ENCODE data around the gene SH2D7. TPM values are rescaled to one million over a fixed set of nuclear protein-coding genes. Genes with fewer than 3 reads are reported as not detected.
A peak's percentile ranks its signal among the peaks of the same experiment; 100 is the strongest.

SH2D7 gene
- total and polyA plus RNA-seq, 3 donors from 2014 or later, result 1.5 to 5.0 (median 2.2) TPM

DNA sequence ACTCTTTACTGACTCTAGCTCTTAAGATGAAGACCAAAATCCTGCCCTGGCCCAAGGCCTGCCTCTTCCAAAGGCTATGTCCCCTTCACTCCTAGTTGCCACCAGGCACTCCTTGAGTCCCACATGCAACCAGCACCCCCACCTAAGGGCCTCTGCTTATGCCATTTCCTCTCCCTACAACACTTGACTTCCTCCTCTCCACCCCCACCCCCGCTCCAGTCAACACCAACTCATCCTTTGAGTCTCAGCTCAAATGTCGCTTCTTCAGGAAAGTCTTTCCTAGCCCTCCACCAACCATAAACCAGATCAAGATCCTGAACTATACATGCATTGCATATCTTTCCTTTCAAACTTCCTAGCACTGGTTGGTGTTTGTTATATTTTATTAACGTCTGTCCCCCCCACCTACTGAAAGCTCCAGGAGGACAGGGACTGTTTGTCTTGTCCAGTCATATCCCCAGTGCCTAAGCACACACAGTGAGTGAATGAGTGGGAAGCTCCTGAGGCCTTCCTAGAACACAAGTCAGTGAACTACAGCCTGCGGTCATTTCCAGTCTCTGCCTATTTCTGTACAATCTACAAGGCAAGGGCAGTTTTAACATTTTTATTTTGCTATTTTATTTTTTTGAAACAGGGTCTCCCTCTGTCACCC, 22.2 kb upstream of the SH2D7 start:
- WGBS, 2 donors, result 73 to 81% methylated on average over 4 of the region's 4 CpGs
- H3K27me3 ChIP-seq, result no peaks in the 10 kb centered on the region
- intact Hi-C loops (cut with DNase I; ENCODE audit: low total_unique reads), result no loop called here

DNA sequence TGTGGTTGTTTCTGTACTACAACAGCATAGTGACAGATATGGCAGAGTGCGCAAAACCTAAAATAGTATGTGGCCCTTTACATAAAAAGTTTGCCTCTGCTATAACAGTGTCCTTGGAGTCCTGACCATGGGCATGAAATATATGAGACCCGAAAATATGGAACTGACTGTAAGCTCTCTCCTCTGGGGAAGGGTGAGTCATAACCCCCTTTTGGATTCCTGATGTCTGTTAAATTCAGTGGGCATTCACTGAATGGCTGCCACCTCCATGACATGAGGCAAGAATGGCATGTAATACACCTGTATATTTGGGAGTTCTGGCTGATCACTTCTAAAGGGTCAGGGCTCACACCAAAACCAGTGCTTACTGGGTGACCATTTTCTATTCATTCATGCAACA, 21.0 kb upstream of the SH2D7 start:
- no peaks in the 10 kb centered on the region for H3K27me3 ChIP-seq
- no peaks in the 10 kb centered on the region for H3K9me3 ChIP-seq
- no peak overlapping the region for H3K4me3 ChIP-seq
- no peak for TF ChIP-seq POLR2A (IDR thresholded peaks at IDR 0.05)
- TF ChIP-seq, protein P1, sequence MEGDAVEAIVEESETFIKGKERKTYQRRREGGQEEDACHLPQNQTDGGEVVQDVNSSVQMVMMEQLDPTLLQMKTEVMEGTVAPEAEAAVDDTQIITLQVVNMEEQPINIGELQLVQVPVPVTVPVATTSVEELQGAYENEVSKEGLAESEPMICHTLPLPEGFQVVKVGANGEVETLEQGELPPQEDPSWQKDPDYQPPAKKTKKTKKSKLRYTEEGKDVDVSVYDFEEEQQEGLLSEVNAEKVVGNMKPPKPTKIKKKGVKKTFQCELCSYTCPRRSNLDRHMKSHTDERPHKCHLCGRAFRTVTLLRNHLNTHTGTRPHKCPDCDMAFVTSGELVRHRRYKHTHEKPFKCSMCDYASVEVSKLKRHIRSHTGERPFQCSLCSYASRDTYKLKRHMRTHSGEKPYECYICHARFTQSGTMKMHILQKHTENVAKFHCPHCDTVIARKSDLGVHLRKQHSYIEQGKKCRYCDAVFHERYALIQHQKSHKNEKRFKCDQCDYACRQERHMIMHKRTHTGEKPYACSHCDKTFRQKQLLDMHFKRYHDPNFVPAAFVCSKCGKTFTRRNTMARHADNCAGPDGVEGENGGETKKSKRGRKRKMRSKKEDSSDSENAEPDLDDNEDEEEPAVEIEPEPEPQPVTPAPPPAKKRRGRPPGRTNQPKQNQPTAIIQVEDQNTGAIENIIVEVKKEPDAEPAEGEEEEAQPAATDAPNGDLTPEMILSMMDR (IDR thresholded peaks at IDR 0.05), result no peak
- intact Hi-C loops (cut with DNase I; ENCODE audit: low total_unique reads), result no loop called here
- no peak for DNase-seq
- 72 to 90% methylated on average over 2 of the region's 2 CpGs for WGBS, 2 donors
- no peaks in the 10 kb centered on the region for H3K36me3 ChIP-seq (ENCODE audit: low read depth, missing control alignments)
- H3K4me1 ChIP-seq, result peaks cover 52% of the 10 kb centered on the region
- no peak overlapping the region for H3K27ac ChIP-seq

More for the DNA sequence above, 22.2 kb upstream of the SH2D7 start:
- H3K9me3 ChIP-seq, result no peaks in the 10 kb centered on the region
- TF ChIP-seq, protein P1 (IDR thresholded peaks at IDR 0.05), result no peak
- TF ChIP-seq POLR2A (IDR thresholded peaks at IDR 0.05), result no peak
- H3K4me1 ChIP-seq, result peaks cover 63% of the 10 kb centered on the region
- peak overlapping the region in 1 of 2 donors; percentile 46 for H3K27ac ChIP-seq
- no peak for DNase-seq
- H3K36me3 ChIP-seq (ENCODE audit: low read depth, missing control alignments), result no peaks in the 10 kb centered on the region
- no peak overlapping the region for H3K4me3 ChIP-seq

DNA sequence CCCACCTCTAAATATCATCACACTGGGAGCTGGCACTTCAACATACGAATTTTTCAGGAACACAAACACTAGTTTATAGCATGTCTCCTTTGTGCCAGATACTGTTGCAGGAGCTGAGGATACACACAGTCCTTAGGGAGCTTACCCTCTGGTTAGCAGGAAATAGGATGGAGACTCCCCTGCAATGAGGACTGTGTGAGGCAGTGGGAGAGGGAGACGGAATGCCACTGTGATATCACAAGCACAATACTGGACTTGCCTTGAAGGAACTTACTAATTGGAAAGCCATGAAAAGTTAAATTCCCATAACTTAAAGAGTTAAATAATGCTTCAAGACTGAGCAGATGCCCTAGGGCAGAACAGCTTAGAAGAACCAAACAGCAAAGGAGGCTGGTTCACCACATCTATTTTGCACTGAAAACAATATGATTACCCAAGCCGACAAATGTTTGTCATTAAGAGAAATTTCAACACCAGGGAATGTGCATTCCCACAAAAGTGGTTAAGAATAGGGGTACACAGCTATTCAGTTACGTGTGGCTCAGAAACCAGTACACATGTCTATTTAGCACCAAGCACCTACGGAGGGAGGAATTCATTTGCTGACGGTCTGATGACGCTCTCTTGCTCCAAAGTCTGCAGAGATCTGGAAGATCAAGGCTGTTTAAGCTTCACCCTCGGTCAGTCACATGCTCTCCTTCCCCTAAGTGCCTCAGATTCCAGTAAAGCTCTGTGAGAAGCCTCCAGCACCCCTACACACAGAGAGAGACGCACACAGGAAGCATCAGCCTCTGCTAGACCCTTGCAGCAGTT, 20.1 kb upstream of the SH2D7 start:
- peaks cover 43% of the 10 kb centered on the region for H3K4me1 ChIP-seq
- WGBS, 2 donors, result 37 to 50% methylated on average over 9 of the region's 9 CpGs
- peak; percentile 69 for DNase-seq

DNA sequence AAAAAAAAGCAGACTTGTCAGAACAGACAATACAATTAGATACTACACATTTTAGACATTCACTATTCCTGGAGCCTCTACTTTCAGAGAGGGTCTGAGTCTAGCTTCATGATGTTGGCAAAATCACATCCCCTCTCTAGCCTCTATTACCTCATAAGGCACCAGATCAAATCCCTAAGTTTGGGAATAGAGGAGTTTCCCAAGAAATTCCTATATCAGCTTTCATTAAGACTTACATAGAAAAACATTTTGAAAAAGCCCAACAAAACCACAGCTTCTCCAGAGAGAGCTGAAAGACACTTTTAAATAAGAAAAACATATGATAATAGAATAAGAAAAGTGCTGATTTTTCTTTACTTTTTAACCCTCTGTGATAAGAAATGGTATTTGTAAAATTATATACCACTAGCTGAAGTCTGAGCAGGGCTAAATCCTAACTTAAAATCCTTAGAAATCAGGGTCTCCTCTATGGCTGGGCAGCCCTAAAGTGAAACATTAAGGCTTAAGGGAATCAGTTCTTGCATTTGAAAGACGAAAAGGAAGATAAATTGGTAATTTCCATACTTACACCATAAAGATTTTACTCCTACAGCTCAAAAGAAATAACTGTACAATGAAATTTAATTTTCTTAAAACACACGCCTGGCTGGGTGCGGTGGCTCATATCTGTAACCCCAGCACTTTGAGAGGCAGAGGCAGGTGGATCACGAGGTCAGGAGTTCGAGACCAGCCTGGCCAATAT, 19.1 kb upstream of the SH2D7 start:
- DNase-seq, result no peak
- no peak overlapping the region for H3K4me3 ChIP-seq
- no peak for TF ChIP-seq POLR2A (IDR thresholded peaks at IDR 0.05)
- TF ChIP-seq, protein P1 (IDR thresholded peaks at IDR 0.05), result no peak
- intact Hi-C loops (cut with DNase I; ENCODE audit: low total_unique reads), result no loop called here
- H3K27me3 ChIP-seq, result no peaks in the 10 kb centered on the region
- H3K36me3 ChIP-seq (ENCODE audit: low read depth, missing control alignments), result no peaks in the 10 kb centered on the region
- peaks cover 36% of the 10 kb centered on the region for H3K4me1 ChIP-seq
- H3K9me3 ChIP-seq, result no peaks in the 10 kb centered on the region
- peak overlapping the region; percentile 21 to 68 for H3K27ac ChIP-seq
- 78 to 86% methylated on average over 5 of the region's 5 CpGs for WGBS, 2 donors

More for the DNA sequence above, 20.1 kb upstream of the SH2D7 start:
- Histone ChIP-seq H3K36me3 (ENCODE audit: low read depth, missing control alignments) (no peaks in the 10 kb centered on the region), H3K9me3 (no peaks in the 10 kb centered on the region), H3K4me3 (no peak overlapping the region), H3K27me3 (no peaks in the 10 kb centered on the region), H3K27ac (peak overlapping the region; percentile 18 to 68)
- TF ChIP-seq, protein P1 (IDR thresholded peaks at IDR 0.05), result no peak
- intact Hi-C loops (cut with DNase I; ENCODE audit: low total_unique reads), result no loop called here
